CD4-positive, alpha-beta T cell treated with Interleukin-1 beta for 1 hour (primary cell): Measurements from ENCODE around the gene GPX3.

ENCODE experiments used
- DNase-seq, 2 donors: peaks; one replicate each; pipeline ENCODE4 v3.0.0-alpha.2; 2020 to 2022

GPX3 gene, protein sequence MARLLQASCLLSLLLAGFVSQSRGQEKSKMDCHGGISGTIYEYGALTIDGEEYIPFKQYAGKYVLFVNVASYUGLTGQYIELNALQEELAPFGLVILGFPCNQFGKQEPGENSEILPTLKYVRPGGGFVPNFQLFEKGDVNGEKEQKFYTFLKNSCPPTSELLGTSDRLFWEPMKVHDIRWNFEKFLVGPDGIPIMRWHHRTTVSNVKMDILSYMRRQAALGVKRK

DNA sequence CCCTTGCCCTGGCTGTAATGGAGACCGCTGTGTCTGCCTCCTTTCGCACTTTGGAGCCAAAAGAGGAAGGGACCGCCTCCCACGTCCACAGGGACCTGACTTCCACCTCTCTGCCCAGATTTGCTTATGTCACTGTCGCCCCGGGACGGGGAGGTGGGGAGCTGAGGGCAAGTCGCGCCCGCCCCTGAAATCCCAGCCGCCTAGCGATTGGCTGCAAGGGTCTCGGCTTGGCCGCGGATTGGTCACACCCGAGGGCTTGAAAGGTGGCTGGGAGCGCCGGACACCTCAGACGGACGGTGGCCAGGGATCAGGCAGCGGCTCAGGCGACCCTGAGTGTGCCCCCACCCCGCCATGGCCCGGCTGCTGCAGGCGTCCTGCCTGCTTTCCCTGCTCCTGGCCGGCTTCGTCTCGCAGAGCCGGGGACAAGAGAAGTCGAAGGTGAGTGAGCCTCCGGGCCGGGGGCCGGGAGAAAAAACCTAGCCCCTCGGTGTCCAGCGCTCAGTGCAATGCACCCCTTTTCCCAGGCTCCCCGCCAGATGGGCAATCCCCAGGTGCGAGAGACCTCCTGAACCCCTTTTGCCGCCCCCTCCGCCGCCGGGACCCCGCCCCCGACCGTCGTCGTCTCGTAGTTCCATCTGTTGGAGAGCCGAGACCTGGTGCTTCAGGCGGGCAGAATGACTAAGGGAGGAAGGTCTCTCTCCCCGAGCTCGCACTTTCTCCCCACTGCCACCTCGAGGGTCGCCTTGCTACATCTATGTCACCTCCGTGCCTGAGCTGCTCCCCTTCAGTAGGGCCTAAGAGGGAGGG lies at the start of gene GPX3:
GPX3 (plus strand) TSS at position 288 of the 807 bp plus-strand sequence; CDS start at position 352, 64 bp downstream.
- DNase-seq: peak; percentile 35 to 75

DNA sequence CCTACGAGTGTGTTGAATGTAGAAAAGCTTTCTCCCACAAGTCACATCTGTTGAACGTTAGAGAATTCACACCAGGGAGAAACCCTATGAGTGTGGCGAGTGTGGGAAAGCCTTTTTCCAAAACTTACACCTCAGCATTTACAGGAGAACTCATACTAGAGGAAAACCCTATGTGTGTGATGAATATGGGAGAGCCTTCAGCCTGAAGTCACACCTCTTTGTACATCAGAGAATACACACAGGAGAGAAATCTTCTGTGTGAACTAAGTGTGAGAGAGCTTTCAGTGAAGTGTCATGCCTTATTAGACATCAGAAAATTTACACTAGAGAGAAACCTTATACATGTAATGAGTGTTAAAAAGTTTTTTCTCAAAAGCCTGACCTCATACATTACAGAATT lies 41.8 kb upstream of the GPX3 start:
- DNase-seq: no peak

DNA sequence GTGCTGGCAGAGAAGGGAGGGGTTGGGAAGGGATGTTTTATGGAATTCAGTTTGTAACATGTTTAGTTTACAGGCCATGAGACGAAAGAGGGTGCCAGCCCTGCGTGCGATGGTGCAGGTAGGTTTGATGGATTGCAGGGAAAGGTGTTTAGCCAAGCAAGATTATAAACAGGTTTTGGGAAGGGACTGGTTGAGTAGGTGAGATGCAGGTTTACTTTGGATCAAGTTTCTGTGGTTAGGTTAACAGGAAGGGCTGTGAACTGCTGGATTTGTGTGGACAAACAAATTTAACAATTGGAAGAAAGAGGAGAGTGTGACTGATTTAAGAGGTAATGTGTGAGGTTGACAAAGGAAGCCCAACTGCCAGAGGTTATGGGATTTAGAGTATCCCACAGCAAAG lies 32.6 kb upstream of the GPX3 start:
- no peak for DNase-seq

DNA sequence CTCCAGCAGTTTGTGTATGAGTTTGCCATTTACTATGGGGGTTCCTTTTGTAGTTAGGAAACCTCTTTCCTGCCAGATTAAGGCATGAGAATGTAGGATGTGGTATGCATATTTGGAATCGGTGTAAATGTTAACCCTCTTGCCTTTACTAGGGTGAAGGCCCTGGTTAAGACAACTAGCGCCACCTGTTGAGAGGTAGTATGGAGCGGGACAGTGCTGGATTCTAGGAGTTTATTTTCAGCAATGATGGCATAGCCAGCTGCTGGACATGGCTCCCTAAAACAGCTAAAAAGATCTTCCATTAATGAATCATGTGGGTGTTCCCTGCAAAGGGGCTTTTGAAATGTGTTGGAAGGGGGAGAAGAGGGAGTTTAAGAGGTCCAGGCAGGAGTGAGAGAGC lies 30.7 kb upstream of the GPX3 start:
- no peak for DNase-seq

DNA sequence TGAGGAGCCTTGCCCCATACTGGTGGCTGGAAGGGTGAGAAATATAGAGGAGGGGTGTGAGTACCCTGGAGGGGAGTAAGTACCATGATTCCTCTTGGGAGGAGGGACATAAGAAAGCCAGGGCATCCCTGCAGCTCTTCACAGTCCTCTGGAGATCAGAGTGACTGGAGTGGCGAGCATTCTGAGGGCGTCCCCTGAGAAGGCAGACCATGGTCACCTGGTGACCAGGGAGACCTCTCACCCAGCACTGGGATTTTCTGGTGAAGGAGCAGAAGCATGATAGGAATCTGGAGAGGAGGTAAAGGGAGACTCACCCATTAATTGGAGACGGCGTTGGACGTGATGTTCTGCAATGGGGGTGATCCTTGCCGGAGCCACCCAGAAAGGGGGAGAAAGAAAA lies 27.7 kb upstream of the GPX3 start:
- DNase-seq: no peak

DNA sequence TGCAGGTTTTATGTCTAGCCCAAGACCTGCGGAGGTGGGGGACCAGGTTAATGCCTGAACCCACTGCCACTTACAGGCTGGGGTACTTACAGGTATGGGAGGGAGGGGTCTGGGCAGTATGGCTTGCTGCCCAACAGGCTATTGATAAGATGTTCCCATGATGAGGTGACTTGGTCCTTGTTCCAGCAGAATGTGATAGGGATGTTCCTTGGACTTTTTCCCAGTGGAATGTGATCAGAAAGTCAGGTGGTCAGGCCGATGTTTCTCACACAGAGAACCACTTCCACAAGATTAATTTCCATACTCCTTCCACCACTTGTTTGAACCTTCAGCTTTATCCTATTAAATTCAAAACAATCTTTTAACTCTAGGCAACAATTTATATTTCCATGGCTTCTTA lies 27.0 kb upstream of the GPX3 start:
- DNase-seq: no peak

DNA sequence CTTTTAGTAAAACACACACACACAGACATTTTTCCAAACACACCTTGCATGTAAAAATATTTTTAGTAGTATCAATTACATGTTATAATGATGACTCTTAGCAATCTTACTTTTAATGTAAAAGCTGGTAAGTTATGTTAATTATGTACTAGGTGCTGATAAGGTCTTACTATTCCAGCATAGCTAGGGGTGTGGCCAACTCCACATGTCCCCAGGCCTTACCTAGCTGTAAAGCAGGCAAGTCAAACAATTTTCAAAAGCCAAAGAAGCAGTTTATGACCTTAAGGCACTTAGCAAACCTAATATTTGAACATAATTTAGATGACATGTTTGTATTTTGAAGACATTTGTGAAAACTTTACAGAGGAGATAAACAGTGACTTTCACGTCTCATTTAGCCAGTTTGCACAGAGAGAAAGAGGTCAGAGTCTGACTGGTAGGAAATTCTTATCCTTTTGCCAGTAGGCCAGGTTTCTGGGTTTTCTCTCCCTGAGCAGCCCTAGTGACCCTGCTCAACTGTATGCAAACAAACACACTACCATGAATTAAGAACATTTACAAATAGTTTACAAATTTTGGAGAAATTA lies 26.5 kb upstream of the GPX3 start:
- no peak for DNase-seq

DNA sequence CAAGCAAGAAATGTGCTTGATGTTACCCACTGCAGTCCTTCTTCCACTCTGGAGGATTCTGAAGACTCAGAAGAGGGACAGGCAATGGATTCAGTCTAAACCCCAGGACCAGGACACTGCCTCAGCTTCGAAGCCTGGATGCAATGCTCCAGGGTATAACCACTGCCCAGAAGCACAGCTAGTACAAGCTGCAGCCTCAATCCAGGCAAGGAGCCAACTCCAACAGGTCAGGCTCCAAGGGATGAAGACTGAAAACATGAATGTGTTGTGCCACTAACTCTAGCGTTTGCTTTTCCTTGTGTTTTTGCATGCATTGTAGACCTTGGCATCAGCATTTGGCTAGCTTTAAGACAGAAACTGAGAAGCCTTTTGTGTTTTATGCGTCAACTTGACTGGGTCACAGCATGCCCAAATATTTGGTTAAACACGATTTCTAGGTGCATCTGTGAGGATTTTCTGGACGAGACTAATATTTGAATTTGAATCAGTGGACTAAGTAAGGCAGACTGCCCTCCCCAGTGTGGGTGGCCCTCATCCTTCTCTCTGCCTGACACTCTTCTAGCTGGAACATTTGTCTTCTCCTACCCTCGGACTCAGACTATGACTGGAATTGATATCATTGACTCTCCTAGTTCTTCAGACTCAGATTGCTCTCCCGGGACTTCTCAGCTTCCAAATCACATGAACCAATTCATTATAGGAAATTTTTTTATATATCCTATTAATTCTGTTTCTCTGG lies 20.5 kb upstream of the GPX3 start:
- DNase-seq: no peak

DNA sequence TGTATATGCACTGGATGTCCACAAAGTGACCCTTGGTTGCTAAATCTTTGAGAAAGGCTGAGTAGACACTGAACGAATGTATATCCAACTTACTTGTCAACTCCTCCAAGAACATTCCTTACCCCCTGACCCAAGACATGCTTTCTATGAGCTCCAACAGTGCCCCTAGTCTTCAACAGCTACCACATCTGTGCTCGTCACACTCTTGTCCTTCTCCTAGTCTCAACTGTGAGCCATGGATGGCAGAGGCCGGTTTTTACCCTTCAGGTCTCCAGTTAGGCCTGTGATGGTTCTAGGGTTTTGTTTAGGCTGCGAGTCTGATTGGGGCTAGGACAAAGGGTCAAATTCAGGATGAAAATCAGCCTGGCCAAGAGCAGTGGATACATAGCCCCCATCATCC lies 19.0 kb upstream of the GPX3 start:
- no peak for DNase-seq

DNA sequence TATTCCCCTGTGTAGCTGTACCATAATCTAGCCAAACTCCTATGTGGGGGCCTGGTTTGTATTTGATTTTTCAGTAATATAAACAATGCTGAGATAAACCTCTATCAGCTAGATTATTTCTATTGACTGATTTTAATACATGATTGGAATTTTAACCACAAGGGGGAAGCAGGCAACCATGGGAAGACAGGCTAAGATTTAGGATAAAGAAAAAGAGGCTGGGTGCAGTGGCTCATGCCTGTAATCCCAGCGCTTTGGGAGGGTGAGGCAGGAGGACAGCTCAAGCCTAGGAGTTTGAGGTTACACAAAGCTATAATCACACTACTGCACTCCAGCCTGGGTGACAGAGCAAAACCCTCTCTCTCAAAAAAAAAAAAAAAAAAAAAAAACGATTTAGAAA lies 18.1 kb upstream of the GPX3 start:
- DNase-seq: no peak

DNA sequence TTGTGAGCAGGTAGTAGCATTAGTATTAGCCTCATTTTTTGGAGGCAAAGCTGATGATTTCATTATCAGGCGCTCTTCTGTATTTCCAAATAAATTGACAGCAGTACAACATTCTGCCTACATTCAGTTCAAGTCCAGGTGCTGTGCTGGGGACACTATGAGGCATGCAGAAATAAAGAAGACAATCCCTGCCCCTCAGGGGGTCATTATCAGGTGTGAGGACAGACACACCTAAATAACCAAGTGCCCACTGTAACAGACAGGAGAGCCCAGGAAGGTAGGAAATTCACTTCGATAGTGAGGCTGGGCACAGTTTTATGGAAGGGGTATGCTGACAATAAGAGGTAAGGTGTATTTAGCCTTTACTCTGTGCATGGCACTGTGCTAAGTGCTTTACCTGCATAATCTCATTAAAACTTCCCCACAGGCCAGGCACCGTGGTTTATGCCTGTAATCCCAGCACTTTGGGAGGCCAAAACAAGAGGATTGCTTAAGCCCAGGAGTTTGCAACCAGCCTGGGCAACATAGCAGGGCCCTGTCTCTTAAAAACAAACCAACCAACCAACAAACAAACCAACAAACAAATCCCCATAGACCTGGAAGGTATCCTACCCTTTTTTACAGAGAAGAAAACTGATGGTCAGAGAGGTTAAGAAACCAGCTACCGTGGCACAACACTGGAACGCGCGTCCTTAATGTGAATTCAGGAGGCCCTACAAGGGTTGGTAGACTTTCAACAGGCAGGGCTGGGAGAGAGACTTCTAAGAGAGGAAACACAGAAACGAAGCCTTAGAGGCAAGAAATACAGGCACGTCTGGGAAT lies 17.5 kb upstream of the GPX3 start:
- no peak for DNase-seq

DNA sequence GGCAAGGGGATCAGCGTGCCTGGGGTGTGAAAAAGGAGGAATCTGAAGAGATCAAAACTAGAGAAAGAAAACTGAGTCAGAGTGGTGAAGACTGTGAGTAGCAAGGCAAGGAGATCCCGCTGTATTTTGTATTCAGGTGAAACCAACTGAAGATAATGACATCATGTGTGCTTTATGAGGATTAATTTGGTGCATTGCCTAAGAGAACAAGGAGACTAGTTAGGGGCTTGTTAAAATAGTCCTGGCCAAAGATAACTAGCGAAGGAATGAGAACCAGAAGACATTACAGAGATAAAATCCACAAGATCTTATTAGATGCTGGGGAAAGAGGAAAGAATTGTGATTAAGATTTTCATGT lies 16.9 kb upstream of the GPX3 start:
- no peak for DNase-seq

DNA sequence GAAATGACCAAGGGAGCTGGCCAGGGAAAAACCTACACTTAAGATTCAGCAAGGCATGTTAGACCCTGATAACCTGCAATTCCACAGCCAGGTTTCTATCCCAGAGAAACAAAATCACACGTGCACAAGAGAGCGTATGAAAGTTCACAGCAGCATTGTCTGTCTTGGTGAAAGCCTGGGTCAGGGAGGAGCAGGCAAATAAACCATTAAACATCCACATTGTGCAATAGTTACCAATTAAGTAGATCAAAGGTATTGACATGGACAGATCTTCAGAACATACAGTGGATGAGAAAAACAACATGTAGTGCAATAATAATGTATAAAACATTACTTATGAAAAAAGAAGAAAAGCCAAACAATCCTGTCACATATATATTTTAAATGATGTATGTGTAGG lies 15.9 kb upstream of the GPX3 start:
- DNase-seq: no peak

DNA sequence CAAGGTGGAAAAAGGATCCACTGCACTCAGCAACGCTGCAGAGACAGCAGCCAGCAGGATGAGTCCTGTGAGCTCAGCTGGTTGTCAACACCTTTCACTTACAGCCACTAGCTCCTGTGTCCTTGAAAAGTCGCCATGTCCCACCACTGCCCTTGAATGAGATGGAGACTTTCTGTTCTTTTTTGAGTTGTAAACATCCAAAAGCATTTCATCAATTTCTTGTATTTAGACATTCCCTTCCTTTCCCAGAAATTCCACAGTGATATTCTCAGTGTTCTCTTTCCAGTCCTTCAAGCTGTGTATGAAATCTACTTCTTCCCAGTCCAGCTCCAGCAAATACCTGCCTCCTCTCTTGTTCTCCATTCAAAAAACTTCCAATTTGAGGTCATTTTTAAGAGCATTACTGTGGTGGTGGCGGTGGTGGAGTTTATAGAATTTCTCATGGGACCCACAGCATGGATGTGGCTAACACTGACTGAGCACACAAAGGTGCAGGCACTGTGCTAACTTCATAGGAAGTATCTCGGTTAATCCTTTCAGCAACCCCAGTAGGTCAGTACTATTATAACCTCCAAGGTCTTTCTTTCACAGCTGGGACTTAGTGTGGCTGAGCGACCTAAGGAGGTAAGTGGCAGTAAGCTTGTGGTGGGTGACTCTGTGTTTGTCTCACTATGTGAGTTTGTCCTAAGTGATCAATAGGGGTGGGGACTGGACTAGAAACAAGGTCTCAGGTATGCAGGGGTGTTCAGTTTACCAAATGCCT lies 15.0 kb upstream of the GPX3 start:
- no peak for DNase-seq

DNA sequence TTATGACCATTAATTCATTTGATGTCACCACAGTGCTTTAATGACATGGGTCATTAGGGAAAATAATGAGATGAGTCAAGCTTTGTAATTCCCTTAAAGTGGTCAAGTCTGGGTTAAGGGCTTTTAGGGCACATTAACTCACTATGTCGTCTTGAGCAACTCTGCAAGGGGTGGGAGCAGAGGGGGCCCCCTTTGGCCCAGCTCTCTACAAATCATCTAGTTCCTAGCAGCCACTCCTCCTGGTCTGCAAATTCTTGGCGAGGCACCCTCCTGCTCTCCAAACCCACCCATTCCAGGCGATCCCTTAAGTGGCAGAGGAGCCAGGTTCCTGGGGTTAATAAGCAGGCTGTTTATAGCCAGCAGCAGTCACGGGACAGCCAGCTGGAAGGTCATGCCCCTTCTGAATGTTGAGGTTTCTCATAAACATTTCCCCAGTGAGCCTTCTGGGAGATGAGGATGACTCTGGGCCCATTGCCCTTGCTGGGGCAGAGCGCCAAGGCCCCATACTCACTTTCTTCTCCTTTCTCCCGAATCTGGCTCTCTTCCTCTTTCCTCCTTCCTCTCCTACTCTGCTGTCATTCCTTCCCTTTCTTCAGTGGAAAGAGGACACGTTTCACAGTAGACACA lies 14.3 kb upstream of the GPX3 start:
- no peak for DNase-seq

DNA sequence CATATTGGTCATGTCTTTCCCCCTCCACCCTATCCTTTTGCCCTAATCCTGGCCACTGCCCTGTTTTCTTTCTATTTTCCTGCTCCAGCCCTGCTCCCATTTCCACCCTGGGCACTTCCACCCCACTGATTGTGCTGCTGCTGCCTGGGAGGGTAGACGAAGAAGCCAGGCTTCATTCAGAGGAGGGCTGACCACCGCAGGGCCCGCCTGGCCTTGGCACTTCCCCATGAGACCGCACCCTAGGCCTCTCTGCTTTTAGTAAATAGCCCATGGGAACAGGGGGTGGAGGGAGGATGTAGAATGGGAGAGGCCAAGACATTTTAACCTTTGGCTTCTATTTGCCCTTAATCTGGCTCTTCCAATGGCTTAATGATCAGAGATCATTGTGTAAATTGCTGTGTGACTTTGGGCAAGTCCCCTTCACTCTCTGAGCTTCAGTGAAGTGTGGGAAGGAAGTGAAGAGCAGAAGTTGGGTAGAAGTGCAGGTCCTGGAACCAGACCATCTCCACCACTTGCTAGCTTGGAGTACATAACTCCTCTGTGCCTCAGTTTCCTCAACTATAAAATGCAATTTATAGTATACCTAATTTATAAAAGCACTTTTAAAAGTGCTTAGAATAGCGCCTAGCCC lies 13.6 kb upstream of the GPX3 start:
- DNase-seq: no peak

DNA sequence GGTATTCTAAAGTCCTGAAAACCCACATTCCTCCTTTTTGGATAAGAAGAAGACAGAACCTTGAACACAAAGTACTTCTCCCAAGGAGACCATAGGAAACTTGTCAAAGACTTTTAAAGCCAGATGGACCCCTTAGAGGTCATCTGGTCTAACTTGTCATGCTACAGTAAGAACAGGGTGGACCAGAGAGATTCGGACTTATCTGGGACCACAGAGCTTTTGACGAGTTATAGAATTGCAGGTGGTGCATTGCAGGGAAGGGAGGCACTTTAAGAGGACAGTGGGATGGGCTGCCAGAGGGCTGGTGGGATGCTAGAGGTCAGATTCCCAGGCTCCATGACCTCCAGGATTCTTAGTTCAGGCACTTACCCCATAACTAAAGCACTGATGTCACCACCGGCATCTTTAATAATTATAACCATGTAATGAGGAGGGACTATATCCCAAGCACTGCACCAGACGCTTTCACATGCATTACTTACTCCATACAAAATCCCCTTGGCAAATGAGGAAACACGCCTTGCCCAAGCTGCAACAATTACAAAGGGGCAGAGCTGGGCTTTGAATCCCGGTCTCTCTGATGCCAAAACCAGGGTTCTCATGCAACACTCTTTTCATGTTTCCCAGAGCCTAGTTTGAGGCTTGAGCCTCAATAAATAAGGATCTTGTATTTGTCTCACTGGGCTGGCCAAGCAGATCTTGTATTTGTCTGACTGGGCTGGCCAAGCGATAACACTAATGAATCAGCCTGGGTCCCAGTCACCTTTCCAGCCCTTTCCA lies 12.8 kb upstream of the GPX3 start:
- DNase-seq: no peak

DNA sequence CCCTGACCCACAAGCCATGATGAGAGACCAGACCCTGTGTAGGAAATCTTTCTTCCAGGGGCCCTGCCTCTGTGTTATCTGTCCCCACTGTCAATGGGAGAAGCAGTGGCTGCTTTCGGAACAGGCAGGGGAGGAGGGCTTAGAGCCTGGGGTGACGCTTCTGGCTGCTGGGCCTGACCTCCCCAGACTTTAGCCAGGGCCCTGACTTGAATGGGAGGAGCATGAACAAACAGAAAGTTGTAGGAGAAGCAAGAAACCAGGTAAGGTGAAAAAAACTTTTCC lies 12.2 kb upstream of the GPX3 start:
- no peak for DNase-seq

DNA sequence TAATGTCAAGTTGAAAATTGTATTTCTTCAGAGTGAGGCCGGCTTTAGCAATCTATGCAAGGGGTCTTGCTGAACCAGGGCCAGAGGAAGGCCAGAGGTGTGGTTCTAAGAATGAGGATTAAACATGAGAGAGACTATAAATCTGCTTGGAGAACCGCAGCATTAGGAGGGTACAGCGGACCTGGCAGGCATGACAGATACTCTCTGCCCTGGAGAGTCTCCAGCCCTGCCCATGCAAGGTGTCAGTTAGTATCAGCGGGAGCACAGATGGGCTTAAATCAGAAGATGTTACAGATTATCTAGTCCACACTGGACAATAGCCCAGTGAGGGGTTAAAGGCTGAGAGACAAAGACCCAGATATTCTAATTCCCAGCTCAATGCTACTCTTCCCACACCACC lies 11.5 kb upstream of the GPX3 start:
- no peak for DNase-seq

DNA sequence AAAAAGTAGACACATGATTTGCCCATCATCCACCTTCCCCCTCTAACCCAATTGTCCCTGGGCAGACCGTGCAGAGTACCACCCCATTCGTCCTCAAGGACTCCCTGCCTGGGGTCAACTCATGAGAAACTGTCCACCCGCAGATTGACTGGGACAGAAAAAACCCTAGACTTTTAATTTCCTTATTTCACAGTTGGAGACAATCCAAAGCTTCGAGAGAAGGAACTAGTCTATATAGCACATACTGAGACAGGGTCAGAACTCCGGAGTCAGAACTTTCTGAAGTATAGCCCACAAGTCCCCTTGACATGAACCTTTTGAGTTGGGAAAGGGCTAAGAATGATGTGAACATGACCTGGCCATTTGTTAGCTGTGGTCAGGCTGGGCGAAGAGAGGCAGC lies 7.5 kb upstream of the GPX3 start:
- DNase-seq: no peak
